ENCODE data around the gene TMEM184A. TPM values are rescaled to one million over a fixed set of nuclear protein-coding genes. Genes with fewer than 3 reads are reported as not detected.
A peak's percentile ranks its signal among the peaks of the same experiment; 100 is the strongest.

The TMEM184A gene
- total RNA-seq, 1 donor from 2014 or later, result 0.36 TPM

DNA sequence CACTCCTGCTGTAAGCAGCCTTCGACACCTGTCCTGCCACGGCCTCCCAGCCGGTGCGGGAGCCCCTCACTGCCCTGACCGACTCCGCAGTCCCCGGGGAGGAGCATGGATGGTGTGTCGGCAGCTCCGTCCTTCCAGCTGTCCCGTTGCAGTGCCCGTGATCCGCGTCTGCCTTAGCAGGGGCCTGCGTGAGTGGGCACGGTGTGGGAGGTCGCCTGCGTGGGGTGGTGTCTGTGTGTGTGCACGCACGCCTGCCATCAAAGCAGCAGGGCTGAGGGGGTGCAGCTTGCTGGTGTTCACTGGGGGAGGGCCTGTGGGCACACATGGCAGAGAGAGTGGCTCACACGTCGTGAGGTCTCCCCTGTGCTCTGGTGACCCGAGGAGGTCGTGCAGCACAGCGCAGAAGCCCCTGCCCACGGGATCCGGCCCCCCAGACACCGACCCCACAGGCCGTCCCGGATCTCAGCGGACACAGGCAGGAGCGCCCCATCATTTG is 15.2 kb downstream of the TMEM184A start:
- Histone ChIP-seq H3K27me3 (ENCODE audit: low read depth) (no peaks in the 10 kb centered on the region), H3K27ac (replicated peaks) (no peak overlapping the region), H3K4me1 (peaks cover 64% of the 10 kb centered on the region), H3K4me3 (no peak overlapping the region), H3K9me3 (replicated peaks) (no peaks in the 10 kb centered on the region), H3K36me3 (peaks cover 54% of the 10 kb centered on the region)
- intact Hi-C loops (cut with micrococcal nuclease), result no loop called here
- no peak for DNase-seq
- TF ChIP-seq, protein P1, sequence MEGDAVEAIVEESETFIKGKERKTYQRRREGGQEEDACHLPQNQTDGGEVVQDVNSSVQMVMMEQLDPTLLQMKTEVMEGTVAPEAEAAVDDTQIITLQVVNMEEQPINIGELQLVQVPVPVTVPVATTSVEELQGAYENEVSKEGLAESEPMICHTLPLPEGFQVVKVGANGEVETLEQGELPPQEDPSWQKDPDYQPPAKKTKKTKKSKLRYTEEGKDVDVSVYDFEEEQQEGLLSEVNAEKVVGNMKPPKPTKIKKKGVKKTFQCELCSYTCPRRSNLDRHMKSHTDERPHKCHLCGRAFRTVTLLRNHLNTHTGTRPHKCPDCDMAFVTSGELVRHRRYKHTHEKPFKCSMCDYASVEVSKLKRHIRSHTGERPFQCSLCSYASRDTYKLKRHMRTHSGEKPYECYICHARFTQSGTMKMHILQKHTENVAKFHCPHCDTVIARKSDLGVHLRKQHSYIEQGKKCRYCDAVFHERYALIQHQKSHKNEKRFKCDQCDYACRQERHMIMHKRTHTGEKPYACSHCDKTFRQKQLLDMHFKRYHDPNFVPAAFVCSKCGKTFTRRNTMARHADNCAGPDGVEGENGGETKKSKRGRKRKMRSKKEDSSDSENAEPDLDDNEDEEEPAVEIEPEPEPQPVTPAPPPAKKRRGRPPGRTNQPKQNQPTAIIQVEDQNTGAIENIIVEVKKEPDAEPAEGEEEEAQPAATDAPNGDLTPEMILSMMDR (IDR thresholded peaks at IDR 0.05; ENCODE audit: borderline replicate concordance), result no peak

- peaks cover 64% of the 10 kb centered on the region for H3K4me1 ChIP-seq
- H3K4me3 ChIP-seq, result no peak overlapping the region
- peak overlapping the region; percentile 99 for H3K27ac ChIP-seq (replicated peaks)
- peaks cover 54% of the 10 kb centered on the region for H3K36me3 ChIP-seq
- H3K27me3 ChIP-seq (ENCODE audit: low read depth), result no peaks in the 10 kb centered on the region
- no peaks in the 10 kb centered on the region for H3K9me3 ChIP-seq (replicated peaks)
- intact Hi-C loops (cut with micrococcal nuclease), result no loop called here
- no peak for DNase-seq
- TF ChIP-seq, protein P1 (IDR thresholded peaks at IDR 0.05; ENCODE audit: borderline replicate concordance), result no peak
These were observed 15.9 kb downstream of the TMEM184A start for GRCh38 chr7:1539882-1540775.

DNA sequence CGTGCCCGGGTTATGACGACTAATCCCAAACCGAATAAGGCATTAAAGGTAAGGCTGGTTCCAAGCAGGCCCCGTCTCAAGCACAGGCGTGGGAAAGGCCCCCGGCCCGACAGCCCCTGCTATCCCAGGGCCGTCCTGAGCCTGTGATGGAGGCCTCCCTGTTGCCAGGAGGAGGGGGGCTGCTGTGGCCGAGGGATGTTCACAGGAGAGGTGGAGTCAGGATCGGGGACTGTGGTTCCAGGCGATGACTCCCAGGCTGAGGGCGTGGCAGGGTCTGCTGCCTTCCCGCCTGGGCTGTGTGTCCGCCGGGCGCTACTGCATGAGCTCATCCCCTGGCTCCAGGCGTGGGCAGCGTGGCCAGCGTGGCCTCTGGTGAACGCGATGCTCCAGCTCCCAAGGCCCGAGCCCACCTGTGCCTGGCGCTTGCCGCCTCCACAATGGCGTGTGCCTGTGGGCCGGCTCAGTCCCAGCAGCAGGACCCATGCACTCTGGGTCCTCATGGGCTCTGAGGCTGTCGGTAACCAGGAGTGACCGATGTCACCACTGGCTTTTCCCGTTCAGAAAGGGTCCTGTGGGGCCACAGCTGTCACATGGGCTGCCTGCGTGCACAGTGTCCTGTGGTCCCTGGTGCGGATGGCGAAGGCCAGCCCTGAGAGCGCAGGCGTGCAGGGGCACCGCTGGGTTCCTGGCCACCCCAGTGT is 16.7 kb downstream of the TMEM184A start:
- H3K4me1 ChIP-seq, result peaks cover 71% of the 10 kb centered on the region
- H3K27ac ChIP-seq (replicated peaks), result peak overlapping the region; percentile 99
- no peaks in the 10 kb centered on the region for H3K27me3 ChIP-seq (ENCODE audit: low read depth)
- peak overlapping the region; percentile 72 for H3K4me3 ChIP-seq
- H3K9me3 ChIP-seq (replicated peaks), result no peaks in the 10 kb centered on the region
- DNase-seq, result no peak
- TF ChIP-seq, protein P1 (IDR thresholded peaks at IDR 0.05; ENCODE audit: borderline replicate concordance), result no peak
- intact Hi-C loops (cut with micrococcal nuclease), result no loop called here
- peaks cover 51% of the 10 kb centered on the region for H3K36me3 ChIP-seq

GRCh38 chr7:1538544-1539180 is 17.3 kb downstream of the TMEM184A start:
- DNase-seq, result no peak
- intact Hi-C loops (cut with micrococcal nuclease), result no loop called here
- Histone ChIP-seq H3K4me3 (peak overlapping the region; percentile 72), H3K4me1 (peaks cover 72% of the 10 kb centered on the region), H3K9me3 (replicated peaks) (no peaks in the 10 kb centered on the region), H3K36me3 (peaks cover 45% of the 10 kb centered on the region), H3K27me3 (ENCODE audit: low read depth) (no peaks in the 10 kb centered on the region), H3K27ac (replicated peaks) (peak overlapping the region; percentile 99)
- TF ChIP-seq, protein P1 (IDR thresholded peaks at IDR 0.05; ENCODE audit: borderline replicate concordance), result no peak
